Diencephalon (tissue), 1 donor: ENCODE measurements around the gene HMGB4. TPM values are rescaled to one million over a fixed set of nuclear protein-coding genes. Genes with fewer than 3 reads are reported as not detected.

ENCODE experiments used
- total RNA-seq: library from RNA; depleted of rRNA; stranded (reverse); fragments of >200 nt; gene quantifications from one replicate; pipeline ENCODE4 v1.2.3, GENCODE V29; 2014

HMGB4 gene
- not detected for total RNA-seq

DNA sequence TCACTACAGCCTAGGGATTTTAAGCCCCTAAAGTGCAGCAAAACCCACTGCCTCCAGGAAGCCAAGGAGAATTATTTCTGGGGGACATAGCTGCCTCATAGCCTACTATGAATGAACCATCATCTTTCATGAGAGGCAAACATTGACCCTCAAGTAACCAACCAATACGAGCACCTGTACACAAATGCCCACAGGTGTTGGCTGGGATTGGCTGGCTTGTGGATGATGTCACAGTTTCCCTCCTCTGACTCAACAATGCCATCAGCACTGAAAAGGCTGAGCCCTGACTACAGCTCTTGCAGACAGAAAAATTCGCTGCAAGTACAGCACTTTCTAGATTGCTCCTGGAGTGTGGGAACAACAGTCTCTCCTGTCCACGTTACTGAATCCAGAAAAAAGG is at the start of gene HMGB4:
Gene HMGB4 (plus strand): TSS at position 301 of the 400 bp plus-strand sequence. CDS start 113 bp downstream, outside the sequence.

